HEK293 (cell line): Measurements from ENCODE around the gene ADAMTS20.

Experiments
- CTCF ChIP-seq: fragments of 450-650 bp; formaldehyde crosslinking; IDR thresholded peaks from 2 replicates; pipeline ENCODE4 v1.5.1; 2016; ENCODE audit warnings: missing biosample characterization, missing genetic modification characterization
- MEIS1 ChIP-seq: sonication (generic); formaldehyde crosslinking; IDR thresholded peaks from 2 replicates; pipeline ENCODE4 v1.8.1; 2022; ENCODE audit warnings: missing genetic modification reagents, mild to moderate bottlenecking, borderline replicate concordance
- RBAK ChIP-seq: fragments of 450-650 bp; formaldehyde crosslinking; IDR thresholded peaks from 2 replicates; pipeline ENCODE4 v1.5.1; 2016; ENCODE audit warnings: missing biosample characterization, missing genetic modification characterization
- TCF7L2 ChIP-seq: IDR thresholded peaks from 2 replicates; pipeline ENCODE4 v1.6.1; 2011; ENCODE audit warnings: low read depth, mild to moderate bottlenecking, inconsistent platforms, low read length, moderate library complexity, borderline replicate concordance
- ZNF138 ChIP-seq: fragments of 450-650 bp; formaldehyde crosslinking; IDR thresholded peaks from 2 replicates; pipeline ENCODE4 v1.5.1; 2016; ENCODE audit warnings: missing biosample characterization, missing genetic modification characterization, borderline replicate concordance
- ZNF202 ChIP-seq: fragments of 450-650 bp; formaldehyde crosslinking; IDR thresholded peaks from 2 replicates; pipeline ENCODE4 v1.5.1; 2016; ENCODE audit warnings: missing biosample characterization, missing genetic modification characterization, borderline replicate concordance
- ZNF433 ChIP-seq: fragments of 450-650 bp; formaldehyde crosslinking; IDR thresholded peaks from 2 replicates; pipeline ENCODE4 v1.5.1; 2016; ENCODE audit warnings: missing biosample characterization, missing genetic modification characterization, low read depth
- TF ChIP-seq, protein P1 (sequence below): fragments of 450-650 bp; formaldehyde crosslinking; IDR thresholded peaks from 2 replicates; pipeline ENCODE4 v1.5.1; 2017; ENCODE audit warnings: missing biosample characterization, missing genetic modification characterization

DNA sequence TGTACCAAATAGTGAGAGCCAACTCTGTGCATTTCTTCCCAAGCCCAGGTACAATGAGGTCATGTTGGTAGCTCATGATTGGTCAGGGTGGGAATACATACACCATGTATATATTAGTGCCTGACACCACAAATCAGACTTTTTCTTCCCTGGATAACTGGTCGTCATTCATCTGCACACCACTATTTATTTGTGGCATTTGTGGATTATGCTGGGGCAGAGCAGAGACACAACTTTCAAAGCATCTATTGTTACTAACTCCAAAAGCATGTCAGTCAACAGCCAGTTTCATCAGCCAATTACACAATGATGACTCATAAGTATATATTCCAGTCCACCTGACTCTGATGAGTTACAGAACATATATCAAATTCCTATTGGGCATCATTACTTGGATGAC lies 181.7 kb downstream of the ADAMTS20 start:
- no peak for TF ChIP-seq ZNF433 (tag by site-specific recombination)
- TF ChIP-seq ZNF138 (tag by site-specific recombination): no peak
- TF ChIP-seq TCF7L2: no peak
- TF ChIP-seq CTCF (tag by site-specific recombination): no peak
- TF ChIP-seq RBAK: no peak
- TF ChIP-seq, protein P1, sequence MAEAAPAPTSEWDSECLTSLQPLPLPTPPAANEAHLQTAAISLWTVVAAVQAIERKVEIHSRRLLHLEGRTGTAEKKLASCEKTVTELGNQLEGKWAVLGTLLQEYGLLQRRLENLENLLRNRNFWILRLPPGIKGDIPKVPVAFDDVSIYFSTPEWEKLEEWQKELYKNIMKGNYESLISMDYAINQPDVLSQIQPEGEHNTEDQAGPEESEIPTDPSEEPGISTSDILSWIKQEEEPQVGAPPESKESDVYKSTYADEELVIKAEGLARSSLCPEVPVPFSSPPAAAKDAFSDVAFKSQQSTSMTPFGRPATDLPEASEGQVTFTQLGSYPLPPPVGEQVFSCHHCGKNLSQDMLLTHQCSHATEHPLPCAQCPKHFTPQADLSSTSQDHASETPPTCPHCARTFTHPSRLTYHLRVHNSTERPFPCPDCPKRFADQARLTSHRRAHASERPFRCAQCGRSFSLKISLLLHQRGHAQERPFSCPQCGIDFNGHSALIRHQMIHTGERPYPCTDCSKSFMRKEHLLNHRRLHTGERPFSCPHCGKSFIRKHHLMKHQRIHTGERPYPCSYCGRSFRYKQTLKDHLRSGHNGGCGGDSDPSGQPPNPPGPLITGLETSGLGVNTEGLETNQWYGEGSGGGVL (tag by site-specific recombination): no peak
- TF ChIP-seq ZNF202: no peak
- no peak for TF ChIP-seq MEIS1 (CRISPR knock-in tag)
